ENCODE measurements around the gene IL17RC. TPM values are rescaled to one million over a fixed set of nuclear protein-coding genes. Genes with fewer than 3 reads are reported as not detected.

IL17RC gene
- polyA plus RNA-seq, 1 donor = 38.3 TPM

Other genes starting within 250 kb of the IL17RC start
- not detected for gene CPNE9, start 213.3 kb upstream of the IL17RC start, polyA plus RNA-seq (ENCODE audit: insufficient read length)
- 17.9 TPM for gene BRPF1, start 185.4 kb upstream of the IL17RC start, polyA plus RNA-seq (ENCODE audit: insufficient read length)
- gene OGG1, start 167.1 kb upstream of the IL17RC start, polyA plus RNA-seq (ENCODE audit: insufficient read length) = 72.2 TPM
- gene CAMK1, start 147.2 kb upstream of the IL17RC start, polyA plus RNA-seq (ENCODE audit: insufficient read length) = 14.6 TPM
- gene TADA3, start 124.6 kb upstream of the IL17RC start, polyA plus RNA-seq (ENCODE audit: insufficient read length) = 64.1 TPM
- gene ARPC4, start 124.0 kb upstream of the IL17RC start, polyA plus RNA-seq (ENCODE audit: insufficient read length) = 125 TPM
- 73.4 TPM for gene TTLL3, start 106.8 kb upstream of the IL17RC start, polyA plus RNA-seq (ENCODE audit: insufficient read length)
- 36.1 TPM for gene RPUSD3, start 73.1 kb upstream of the IL17RC start, polyA plus RNA-seq (ENCODE audit: insufficient read length)
- gene CIDEC, start 36.8 kb upstream of the IL17RC start, polyA plus RNA-seq (ENCODE audit: insufficient read length) = not detected
- gene JAGN1, start 26.5 kb upstream of the IL17RC start, polyA plus RNA-seq (ENCODE audit: insufficient read length) = 44.4 TPM
- 18.6 TPM for gene IL17RE, start 14.2 kb upstream of the IL17RC start, polyA plus RNA-seq (ENCODE audit: insufficient read length)
- 46.3 TPM for gene CRELD1, start 16.7 kb downstream of the IL17RC start, polyA plus RNA-seq (ENCODE audit: insufficient read length)
- gene PRRT3, start 35.3 kb downstream of the IL17RC start, polyA plus RNA-seq (ENCODE audit: insufficient read length) = 4.4 TPM
- gene EMC3, start 69.7 kb downstream of the IL17RC start, polyA plus RNA-seq (ENCODE audit: insufficient read length) = 82.8 TPM
- gene FANCD2, start 109.3 kb downstream of the IL17RC start, polyA plus RNA-seq (ENCODE audit: insufficient read length) = 29.4 TPM
- gene FANCD2OS, start 191.2 kb downstream of the IL17RC start, polyA plus RNA-seq (ENCODE audit: insufficient read length) = 0.81 TPM
- 194 TPM for gene BRK1, start 198.6 kb downstream of the IL17RC start, polyA plus RNA-seq (ENCODE audit: insufficient read length)
- gene VHL, start 224.7 kb downstream of the IL17RC start, polyA plus RNA-seq (ENCODE audit: insufficient read length) = 93.1 TPM
- gene IRAK2, start 247.8 kb downstream of the IL17RC start, polyA plus RNA-seq (ENCODE audit: insufficient read length) = 1.00 TPM

Measured in left kidney (tissue), 1 donor.